Activated naive CD4-positive, alpha-beta T cell treated with anti-CD3 and anti-CD28 coated beads, Interleukin-2, amount 50 U/mL, for 72 hours (primary cell): ENCODE measurements around the gene RAX. TPM values are rescaled to one million over a fixed set of nuclear protein-coding genes. Genes with fewer than 3 reads are reported as not detected.

Experiments used
- ATAC-seq, 2 donors: fragments of 150-1000 bp; cut with Tn5 transposase; 2 replicates each; pipeline ENCODE4 v1.10.0; 2021; ENCODE audit warnings: mild to moderate bottlenecking in 2 of 2, moderate library complexity in 2 of 2
- DNase-seq, 2 donors: peaks; one replicate each; pipeline ENCODE4 v3.0.0; 2021 to 2022; ENCODE audit warnings: low spot score in 2 of 2
- H3K27ac Mint-ChIP-seq, 2 donors: one replicate each; pipeline ENCODE4 v1.8.0; 2022; ENCODE audit warnings: mild to moderate bottlenecking in 2 of 2, mixed read lengths in 2 of 2
- H3K36me3 Mint-ChIP-seq, 2 donors: one replicate each; pipeline ENCODE4 v1.8.0; 2022; ENCODE audit warnings: mixed read lengths in 2 of 2
- H3K9me3 Mint-ChIP-seq, 2 donors: one replicate each; pipeline ENCODE4 v1.8.0; 2022; ENCODE audit warnings: mixed read lengths in 2 of 2
- total RNA-seq, 2 donors: library from RNA; stranded (reverse); gene quantifications; one replicate each; pipeline ENCODE4 v1.2.3, GENCODE V29; 2022

RAX gene
- total RNA-seq, result under 1 TPM in 1 of 2 donors, not detected in 1; 0.56 TPM

GRCh38 chr18:59272891-59273758 lies at the start of gene RAX:
TSS of gene RAX (minus strand) at chr18:59273454. CDS start at chr18:59273206, 248 bp downstream.
- no peak within 1 kb of the TSS for H3K27ac Mint-ChIP-seq
- peaks cover 0 to 11% of the 10 kb centered on the region in 2 donors for H3K36me3 Mint-ChIP-seq
- peak in 1 of 2 donors; percentile 49 for DNase-seq
- H3K9me3 Mint-ChIP-seq, result no peaks in the 10 kb centered on the region
- ATAC-seq, result peak; percentile 16 to 72

- no peak within 1 kb of the TSS for H3K27ac Mint-ChIP-seq
- DNase-seq (no peak), ATAC-seq (no peak)
- no peaks in the 10 kb centered on the region for H3K36me3 Mint-ChIP-seq
- H3K9me3 Mint-ChIP-seq, result no peaks in the 10 kb centered on the region
Observed at GRCh38 chr18:59318460-59319050, 45.3 kb upstream of the RAX start, which contains the start of gene CPLX4. TSS of gene CPLX4 (minus strand) at chr18:59318649. CDS start at chr18:59318462, 187 bp downstream.

DNA sequence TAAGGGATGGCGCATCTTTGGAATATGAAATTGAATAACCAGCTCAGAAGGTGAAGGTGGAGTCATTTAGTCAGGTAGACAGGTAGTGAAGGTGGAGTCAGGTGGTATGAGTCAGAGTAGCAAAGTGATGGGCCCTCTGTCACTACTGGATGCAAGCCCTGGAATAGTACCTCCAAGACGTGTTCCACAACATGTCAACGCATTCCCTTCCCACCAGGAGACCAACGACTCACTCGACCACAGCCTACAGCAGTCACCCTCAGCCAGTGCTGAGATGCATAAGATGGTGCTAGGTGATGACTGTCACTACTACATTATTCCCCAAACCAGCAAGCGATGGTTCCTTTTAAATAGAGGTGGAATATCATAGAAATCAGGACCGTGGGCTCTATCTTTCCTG lies 38.4 kb upstream of the RAX start:
- no peaks in the 10 kb centered on the region for H3K9me3 Mint-ChIP-seq
- H3K36me3 Mint-ChIP-seq, result no peaks in the 10 kb centered on the region
- DNase-seq (no peak), ATAC-seq (no peak)
- no peak overlapping the region for H3K27ac Mint-ChIP-seq

DNA sequence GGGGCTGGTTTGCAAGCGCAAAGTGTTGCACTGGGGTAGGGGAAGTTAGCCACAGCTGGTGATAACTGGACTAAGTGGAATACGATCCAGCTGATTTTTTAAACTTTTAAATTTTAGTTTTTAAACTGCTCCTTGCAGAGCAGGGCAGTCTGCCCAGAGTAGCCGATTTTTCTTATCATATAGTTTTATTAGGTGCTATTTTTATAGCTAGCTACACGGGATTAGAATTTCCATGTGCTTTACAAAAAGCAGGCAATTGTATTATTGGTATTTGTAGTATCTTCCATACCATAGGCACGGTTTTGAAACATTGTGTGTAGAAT lies 35.6 kb upstream of the RAX start:
- no peak overlapping the region for H3K27ac Mint-ChIP-seq
- no peaks in the 10 kb centered on the region for H3K36me3 Mint-ChIP-seq
- H3K9me3 Mint-ChIP-seq, result no peaks in the 10 kb centered on the region
- ATAC-seq (no peak), DNase-seq (no peak)

- DNase-seq (peak; percentile 67 to 88), ATAC-seq (peak; percentile 94 to 96)
- Mint-ChIP-seq H3K36me3 (no peaks in the 10 kb centered on the region), H3K27ac (peak overlapping the region in 1 of 2 donors; percentile 34), H3K9me3 (no peaks in the 10 kb centered on the region)
Observed at GRCh38 chr18:59308248-59308937, 35.1 kb upstream of the RAX start.

DNA sequence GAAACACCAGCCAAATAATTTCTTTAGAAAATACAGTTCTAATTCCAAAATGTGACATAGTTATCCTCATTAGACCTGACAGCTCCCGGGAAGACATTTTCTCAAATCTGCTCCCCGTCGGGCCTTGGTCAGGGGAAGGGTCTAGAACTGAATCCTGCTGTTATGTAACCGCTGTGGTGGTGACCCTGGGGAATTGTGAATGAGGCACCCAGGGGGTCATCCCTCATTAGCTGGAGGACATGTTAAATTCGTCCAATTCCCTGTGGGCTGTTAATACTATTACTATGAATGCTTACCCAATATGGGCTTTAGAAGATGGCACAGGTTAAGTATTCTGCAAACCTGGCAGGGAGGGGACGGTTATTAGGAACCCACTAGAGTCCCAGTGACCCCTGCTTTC lies 33.4 kb upstream of the RAX start:
- DNase-seq (no peak), ATAC-seq (no peak)
- Mint-ChIP-seq H3K9me3 (no peaks in the 10 kb centered on the region), H3K36me3 (no peaks in the 10 kb centered on the region), H3K27ac (no peak overlapping the region)

DNA sequence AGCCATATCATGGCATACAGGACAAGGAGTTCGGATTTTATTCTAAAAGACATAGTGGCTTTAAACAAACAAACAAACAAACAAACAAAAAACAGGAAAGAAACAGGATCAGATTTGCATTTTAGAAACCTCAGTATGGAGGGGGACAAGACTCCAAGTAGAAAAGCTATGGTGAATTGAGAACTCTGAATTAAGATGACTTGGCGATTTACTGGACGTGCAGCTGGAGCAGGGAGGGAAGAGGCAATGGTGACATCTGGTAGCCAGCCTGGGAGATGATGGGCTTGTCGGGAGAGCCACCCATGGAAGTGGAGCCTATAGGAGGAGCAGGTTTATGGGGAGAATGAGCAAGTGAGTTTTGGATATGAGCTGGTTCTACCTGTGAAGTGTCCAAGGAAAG lies 32.0 kb upstream of the RAX start:
- no peaks in the 10 kb centered on the region for H3K9me3 Mint-ChIP-seq
- no peaks in the 10 kb centered on the region for H3K36me3 Mint-ChIP-seq
- DNase-seq (no peak), ATAC-seq (no peak)
- no peak overlapping the region for H3K27ac Mint-ChIP-seq

- DNase-seq (no peak), ATAC-seq (no peak)
- no peaks in the 10 kb centered on the region for H3K9me3 Mint-ChIP-seq
- no peak overlapping the region for H3K27ac Mint-ChIP-seq
- H3K36me3 Mint-ChIP-seq, result no peaks in the 10 kb centered on the region
Observed at GRCh38 chr18:59303656-59304195, 30.5 kb upstream of the RAX start.

GRCh38 chr18:59303006-59303405 lies 29.8 kb upstream of the RAX start:
- Mint-ChIP-seq H3K27ac (no peak overlapping the region), H3K9me3 (no peaks in the 10 kb centered on the region), H3K36me3 (no peaks in the 10 kb centered on the region)
- ATAC-seq (no peak), DNase-seq (no peak)

- DNase-seq (no peak), ATAC-seq (no peak)
- H3K27ac Mint-ChIP-seq, result no peak overlapping the region
- no peaks in the 10 kb centered on the region for H3K36me3 Mint-ChIP-seq
- no peaks in the 10 kb centered on the region for H3K9me3 Mint-ChIP-seq
Observed at GRCh38 chr18:59301929-59302328, 28.7 kb upstream of the RAX start.

DNA sequence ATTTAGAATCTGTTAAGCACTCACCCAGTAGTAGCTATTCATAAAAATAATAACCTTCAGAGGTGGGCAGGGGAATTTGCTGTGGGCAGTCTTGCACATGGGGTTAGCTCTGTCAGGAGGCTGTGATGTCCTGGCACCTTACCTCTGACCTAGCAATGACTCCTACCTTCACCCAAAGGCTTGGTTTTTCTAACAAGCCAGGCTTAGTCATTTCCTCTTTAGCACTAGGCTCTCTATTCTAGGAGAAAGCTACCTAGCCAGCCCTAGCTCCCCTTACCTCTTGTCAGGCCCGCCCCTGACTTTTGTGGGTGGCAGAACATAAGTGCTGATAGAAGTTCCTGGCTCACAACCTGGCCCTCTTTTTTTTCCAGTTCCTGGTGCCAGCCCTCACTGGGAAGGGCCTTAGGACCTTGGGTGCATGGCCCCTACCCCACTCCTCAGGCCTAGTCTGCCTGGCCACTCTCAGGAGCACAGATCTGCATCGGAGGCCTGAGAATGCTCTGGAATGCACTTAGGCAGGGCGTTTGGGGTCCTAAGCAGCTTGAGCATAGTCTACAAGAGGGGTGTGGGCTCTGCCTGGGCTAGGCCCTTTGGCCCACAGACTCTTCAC lies 27.5 kb upstream of the RAX start:
- ATAC-seq, result peak; percentile 77 to 87
- H3K9me3 Mint-ChIP-seq, result no peaks in the 10 kb centered on the region
- H3K27ac Mint-ChIP-seq, result no peak overlapping the region
- no peak for DNase-seq
- H3K36me3 Mint-ChIP-seq, result no peaks in the 10 kb centered on the region

DNA sequence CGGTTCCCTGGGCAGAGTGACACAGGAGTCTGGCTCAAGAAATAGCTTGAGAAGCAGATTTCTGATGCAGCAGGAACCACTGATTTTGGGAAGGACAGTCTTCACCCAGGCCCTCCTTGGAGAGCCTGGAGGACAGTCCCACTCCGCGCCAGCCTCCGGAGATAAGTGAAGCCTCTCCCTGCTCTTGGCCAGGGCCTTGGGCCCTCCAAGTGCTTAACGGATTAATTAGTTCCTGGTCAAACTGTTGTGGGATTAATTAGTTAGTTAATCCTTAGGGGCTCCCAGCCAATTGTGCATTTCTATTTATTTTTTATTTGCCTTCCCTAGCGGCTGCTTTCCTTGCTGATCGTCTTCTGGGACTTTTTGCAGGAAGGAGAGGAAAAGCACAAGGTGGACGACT lies 25.6 kb upstream of the RAX start:
- DNase-seq (no peak), ATAC-seq (no peak)
- Mint-ChIP-seq H3K9me3 (no peaks in the 10 kb centered on the region), H3K27ac (no peak overlapping the region), H3K36me3 (no peaks in the 10 kb centered on the region)

DNA sequence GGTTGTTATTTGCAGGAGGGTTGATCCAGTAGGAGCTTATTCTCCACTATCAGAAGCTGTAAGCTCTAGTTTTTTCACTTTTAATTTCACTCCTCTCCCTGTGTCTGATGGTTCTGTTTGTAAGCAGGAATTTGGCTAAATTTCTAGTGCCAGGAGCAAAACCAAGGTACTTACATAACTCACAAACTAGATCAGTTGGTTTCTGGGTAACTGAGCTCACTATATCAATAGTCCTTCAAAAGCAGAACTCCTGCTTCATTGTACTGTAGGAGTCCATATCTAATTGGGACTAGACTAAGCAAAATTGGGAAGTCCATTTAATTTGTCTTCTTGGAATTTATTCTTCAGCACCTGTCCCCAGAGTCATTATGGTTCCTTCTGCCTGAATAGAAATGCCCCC lies 20.1 kb upstream of the RAX start:
- no peak overlapping the region for H3K27ac Mint-ChIP-seq

GRCh38 chr18:59286341-59286740 lies 13.1 kb upstream of the RAX start:
- DNase-seq, result no peak
- ATAC-seq, result no peak
- Mint-ChIP-seq H3K27ac (no peak overlapping the region), H3K9me3 (no peaks in the 10 kb centered on the region), H3K36me3 (no peaks in the 10 kb centered on the region)

More for the DNA sequence above, 20.1 kb upstream of the RAX start:
- ATAC-seq (no peak), DNase-seq (no peak)
- Mint-ChIP-seq H3K36me3 (no peaks in the 10 kb centered on the region), H3K9me3 (no peaks in the 10 kb centered on the region)

DNA sequence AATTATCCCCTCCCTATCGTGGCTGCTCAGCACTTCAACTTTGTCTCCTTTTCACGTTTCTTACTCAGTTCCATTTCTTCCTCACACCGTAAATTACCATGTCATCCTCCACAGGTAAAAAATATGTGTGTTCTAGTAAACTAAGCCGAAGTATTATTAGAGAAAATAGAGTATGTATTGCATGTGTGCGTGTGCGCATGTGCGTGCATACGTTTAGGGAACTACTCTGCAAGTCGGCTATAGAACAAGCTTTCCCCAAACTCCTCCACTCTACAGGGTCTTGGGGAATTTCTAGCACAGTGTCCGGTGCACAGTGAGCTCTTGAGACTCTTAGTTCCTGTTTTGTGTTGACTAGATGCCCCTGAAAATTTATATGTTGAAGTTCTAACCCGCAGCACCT lies 9.1 kb upstream of the RAX start:
- Mint-ChIP-seq H3K9me3 (no peaks in the 10 kb centered on the region), H3K36me3 (no peaks in the 10 kb centered on the region), H3K27ac (no peak overlapping the region)
- DNase-seq (no peak), ATAC-seq (no peak)

GRCh38 chr18:59279722-59280121 lies 6.5 kb upstream of the RAX start:
- no peak overlapping the region for H3K27ac Mint-ChIP-seq
- no peak for ATAC-seq

GRCh38 chr18:59279193-59279592 lies 5.9 kb upstream of the RAX start:
- ATAC-seq, result peak in 1 of 2 donors; percentile 76
- H3K36me3 Mint-ChIP-seq, result peaks cover 0 to 6% of the 10 kb centered on the region in 2 donors
- H3K27ac Mint-ChIP-seq, result no peak overlapping the region
- no peak for DNase-seq
- no peaks in the 10 kb centered on the region for H3K9me3 Mint-ChIP-seq

More at GRCh38 chr18:59279722-59280121, 6.5 kb upstream of the RAX start:
- no peak for DNase-seq
- H3K36me3 Mint-ChIP-seq, result peaks cover 0 to 1% of the 10 kb centered on the region in 2 donors
- no peaks in the 10 kb centered on the region for H3K9me3 Mint-ChIP-seq
